ENCODE data around the gene DIRAS1. TPM values are rescaled to one million over a fixed set of nuclear protein-coding genes. Genes with fewer than 3 reads are reported as not detected.

The DIRAS1 gene
- total and polyA plus RNA-seq, 2 experiments from 2014 or later, result 2.8 to 18.6 TPM

DNA sequence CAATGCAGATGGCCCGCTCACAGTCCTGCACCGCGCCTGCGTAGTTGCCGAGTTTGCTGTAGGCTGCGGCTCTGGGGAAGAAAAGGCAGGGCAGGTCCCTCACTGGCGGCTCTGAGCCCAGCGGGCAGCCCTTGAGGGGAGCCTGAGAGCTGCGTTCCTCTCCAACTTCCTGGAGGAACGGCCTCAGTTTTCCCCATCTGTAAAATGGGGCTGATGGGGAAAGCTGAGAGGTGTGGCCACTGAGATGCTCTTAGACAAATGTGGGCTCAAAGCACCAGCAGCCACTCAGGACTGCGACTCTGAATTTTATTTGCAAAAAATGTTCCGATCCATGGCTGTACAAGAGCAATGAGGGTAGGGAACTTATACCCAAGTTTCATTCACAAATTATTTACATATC lies 42.5 kb upstream of the DIRAS1 start:
- Mint-ChIP-seq H3K27ac (no peak overlapping the region), H3K36me3 (ENCODE audit: low read depth) (peaks cover 61% of the 10 kb centered on the region), H3K4me3 (no peak overlapping the region), H3K4me1 (no peaks in the 10 kb centered on the region), H3K9me3 (no peaks in the 10 kb centered on the region), H3K27me3 (ENCODE audit: insufficient read depth, low read depth, poor library complexity) (peaks cover 9% of the 10 kb centered on the region)
- Histone ChIP-seq H3K79me2 (replicated peaks; ENCODE audit: insufficient read depth) (0 out of 2 replicates have a peak, but pooled peaks cover under 1% of the 10 kb centered on the region), H3K4me1 (ENCODE audit: insufficient read depth) (no peaks in the 10 kb centered on the region), H2AFZ (no peak overlapping the region), H3K9me2 (ENCODE audit: insufficient read depth) (no peaks in the 10 kb centered on the region), H3K27ac (ENCODE audit: low read depth) (no peak overlapping the region), H3F3A (replicated peaks; ENCODE audit: low read depth) (no peaks in the 10 kb centered on the region), H3K36me3 (ENCODE audit: insufficient read depth) (peaks cover 9% of the 10 kb centered on the region), H3K27me3 (ENCODE audit: insufficient read depth) (no peaks in the 10 kb centered on the region), H3K4me2 (no peak overlapping the region), H4K20me1 (replicated peaks; ENCODE audit: insufficient read depth) (peaks cover 6% of the 10 kb centered on the region; the same call in 1 of the 2 replicates), H3K4me3 (no peak overlapping the region)
- TF ChIP-seq, protein P1, sequence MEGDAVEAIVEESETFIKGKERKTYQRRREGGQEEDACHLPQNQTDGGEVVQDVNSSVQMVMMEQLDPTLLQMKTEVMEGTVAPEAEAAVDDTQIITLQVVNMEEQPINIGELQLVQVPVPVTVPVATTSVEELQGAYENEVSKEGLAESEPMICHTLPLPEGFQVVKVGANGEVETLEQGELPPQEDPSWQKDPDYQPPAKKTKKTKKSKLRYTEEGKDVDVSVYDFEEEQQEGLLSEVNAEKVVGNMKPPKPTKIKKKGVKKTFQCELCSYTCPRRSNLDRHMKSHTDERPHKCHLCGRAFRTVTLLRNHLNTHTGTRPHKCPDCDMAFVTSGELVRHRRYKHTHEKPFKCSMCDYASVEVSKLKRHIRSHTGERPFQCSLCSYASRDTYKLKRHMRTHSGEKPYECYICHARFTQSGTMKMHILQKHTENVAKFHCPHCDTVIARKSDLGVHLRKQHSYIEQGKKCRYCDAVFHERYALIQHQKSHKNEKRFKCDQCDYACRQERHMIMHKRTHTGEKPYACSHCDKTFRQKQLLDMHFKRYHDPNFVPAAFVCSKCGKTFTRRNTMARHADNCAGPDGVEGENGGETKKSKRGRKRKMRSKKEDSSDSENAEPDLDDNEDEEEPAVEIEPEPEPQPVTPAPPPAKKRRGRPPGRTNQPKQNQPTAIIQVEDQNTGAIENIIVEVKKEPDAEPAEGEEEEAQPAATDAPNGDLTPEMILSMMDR (conservative IDR thresholded peaks at IDR 0.05; ENCODE audit: low read depth in 2 of 2), result no peak
- TF ChIP-seq EZH2 (IDR thresholded peaks at IDR 0.05; ENCODE audit: low read depth, unreplicated experiment), result no peak
- TF ChIP-seq STAT1 (IDR thresholded peaks at IDR 0.05; ENCODE audit: unreplicated experiment), result no peak
- TF ChIP-seq CREB1 (CRISPR knock-in tag; IDR thresholded peaks at IDR 0.05; ENCODE audit: low read depth), result no peak
- no peak for TF ChIP-seq EZH2phosphoT487 (IDR thresholded peaks at IDR 0.05; ENCODE audit: unreplicated experiment)
- TF ChIP-seq ZNF114 (CRISPR knock-in tag; IDR thresholded peaks at IDR 0.05), result no peak
- TF ChIP-seq NANOG (IDR thresholded peaks at IDR 0.05; ENCODE audit: borderline replicate concordance), result no peak
- TF ChIP-seq, protein P2, sequence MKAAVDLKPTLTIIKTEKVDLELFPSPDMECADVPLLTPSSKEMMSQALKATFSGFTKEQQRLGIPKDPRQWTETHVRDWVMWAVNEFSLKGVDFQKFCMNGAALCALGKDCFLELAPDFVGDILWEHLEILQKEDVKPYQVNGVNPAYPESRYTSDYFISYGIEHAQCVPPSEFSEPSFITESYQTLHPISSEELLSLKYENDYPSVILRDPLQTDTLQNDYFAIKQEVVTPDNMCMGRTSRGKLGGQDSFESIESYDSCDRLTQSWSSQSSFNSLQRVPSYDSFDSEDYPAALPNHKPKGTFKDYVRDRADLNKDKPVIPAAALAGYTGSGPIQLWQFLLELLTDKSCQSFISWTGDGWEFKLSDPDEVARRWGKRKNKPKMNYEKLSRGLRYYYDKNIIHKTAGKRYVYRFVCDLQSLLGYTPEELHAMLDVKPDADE (IDR thresholded peaks at IDR 0.05), result no peak
- TF ChIP-seq, protein P3, sequence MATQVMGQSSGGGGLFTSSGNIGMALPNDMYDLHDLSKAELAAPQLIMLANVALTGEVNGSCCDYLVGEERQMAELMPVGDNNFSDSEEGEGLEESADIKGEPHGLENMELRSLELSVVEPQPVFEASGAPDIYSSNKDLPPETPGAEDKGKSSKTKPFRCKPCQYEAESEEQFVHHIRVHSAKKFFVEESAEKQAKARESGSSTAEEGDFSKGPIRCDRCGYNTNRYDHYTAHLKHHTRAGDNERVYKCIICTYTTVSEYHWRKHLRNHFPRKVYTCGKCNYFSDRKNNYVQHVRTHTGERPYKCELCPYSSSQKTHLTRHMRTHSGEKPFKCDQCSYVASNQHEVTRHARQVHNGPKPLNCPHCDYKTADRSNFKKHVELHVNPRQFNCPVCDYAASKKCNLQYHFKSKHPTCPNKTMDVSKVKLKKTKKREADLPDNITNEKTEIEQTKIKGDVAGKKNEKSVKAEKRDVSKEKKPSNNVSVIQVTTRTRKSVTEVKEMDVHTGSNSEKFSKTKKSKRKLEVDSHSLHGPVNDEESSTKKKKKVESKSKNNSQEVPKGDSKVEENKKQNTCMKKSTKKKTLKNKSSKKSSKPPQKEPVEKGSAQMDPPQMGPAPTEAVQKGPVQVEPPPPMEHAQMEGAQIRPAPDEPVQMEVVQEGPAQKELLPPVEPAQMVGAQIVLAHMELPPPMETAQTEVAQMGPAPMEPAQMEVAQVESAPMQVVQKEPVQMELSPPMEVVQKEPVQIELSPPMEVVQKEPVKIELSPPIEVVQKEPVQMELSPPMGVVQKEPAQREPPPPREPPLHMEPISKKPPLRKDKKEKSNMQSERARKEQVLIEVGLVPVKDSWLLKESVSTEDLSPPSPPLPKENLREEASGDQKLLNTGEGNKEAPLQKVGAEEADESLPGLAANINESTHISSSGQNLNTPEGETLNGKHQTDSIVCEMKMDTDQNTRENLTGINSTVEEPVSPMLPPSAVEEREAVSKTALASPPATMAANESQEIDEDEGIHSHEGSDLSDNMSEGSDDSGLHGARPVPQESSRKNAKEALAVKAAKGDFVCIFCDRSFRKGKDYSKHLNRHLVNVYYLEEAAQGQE (IDR thresholded peaks at IDR 0.05; ENCODE audit: unreplicated experiment), result no peak
- TF ChIP-seq, protein P4, sequence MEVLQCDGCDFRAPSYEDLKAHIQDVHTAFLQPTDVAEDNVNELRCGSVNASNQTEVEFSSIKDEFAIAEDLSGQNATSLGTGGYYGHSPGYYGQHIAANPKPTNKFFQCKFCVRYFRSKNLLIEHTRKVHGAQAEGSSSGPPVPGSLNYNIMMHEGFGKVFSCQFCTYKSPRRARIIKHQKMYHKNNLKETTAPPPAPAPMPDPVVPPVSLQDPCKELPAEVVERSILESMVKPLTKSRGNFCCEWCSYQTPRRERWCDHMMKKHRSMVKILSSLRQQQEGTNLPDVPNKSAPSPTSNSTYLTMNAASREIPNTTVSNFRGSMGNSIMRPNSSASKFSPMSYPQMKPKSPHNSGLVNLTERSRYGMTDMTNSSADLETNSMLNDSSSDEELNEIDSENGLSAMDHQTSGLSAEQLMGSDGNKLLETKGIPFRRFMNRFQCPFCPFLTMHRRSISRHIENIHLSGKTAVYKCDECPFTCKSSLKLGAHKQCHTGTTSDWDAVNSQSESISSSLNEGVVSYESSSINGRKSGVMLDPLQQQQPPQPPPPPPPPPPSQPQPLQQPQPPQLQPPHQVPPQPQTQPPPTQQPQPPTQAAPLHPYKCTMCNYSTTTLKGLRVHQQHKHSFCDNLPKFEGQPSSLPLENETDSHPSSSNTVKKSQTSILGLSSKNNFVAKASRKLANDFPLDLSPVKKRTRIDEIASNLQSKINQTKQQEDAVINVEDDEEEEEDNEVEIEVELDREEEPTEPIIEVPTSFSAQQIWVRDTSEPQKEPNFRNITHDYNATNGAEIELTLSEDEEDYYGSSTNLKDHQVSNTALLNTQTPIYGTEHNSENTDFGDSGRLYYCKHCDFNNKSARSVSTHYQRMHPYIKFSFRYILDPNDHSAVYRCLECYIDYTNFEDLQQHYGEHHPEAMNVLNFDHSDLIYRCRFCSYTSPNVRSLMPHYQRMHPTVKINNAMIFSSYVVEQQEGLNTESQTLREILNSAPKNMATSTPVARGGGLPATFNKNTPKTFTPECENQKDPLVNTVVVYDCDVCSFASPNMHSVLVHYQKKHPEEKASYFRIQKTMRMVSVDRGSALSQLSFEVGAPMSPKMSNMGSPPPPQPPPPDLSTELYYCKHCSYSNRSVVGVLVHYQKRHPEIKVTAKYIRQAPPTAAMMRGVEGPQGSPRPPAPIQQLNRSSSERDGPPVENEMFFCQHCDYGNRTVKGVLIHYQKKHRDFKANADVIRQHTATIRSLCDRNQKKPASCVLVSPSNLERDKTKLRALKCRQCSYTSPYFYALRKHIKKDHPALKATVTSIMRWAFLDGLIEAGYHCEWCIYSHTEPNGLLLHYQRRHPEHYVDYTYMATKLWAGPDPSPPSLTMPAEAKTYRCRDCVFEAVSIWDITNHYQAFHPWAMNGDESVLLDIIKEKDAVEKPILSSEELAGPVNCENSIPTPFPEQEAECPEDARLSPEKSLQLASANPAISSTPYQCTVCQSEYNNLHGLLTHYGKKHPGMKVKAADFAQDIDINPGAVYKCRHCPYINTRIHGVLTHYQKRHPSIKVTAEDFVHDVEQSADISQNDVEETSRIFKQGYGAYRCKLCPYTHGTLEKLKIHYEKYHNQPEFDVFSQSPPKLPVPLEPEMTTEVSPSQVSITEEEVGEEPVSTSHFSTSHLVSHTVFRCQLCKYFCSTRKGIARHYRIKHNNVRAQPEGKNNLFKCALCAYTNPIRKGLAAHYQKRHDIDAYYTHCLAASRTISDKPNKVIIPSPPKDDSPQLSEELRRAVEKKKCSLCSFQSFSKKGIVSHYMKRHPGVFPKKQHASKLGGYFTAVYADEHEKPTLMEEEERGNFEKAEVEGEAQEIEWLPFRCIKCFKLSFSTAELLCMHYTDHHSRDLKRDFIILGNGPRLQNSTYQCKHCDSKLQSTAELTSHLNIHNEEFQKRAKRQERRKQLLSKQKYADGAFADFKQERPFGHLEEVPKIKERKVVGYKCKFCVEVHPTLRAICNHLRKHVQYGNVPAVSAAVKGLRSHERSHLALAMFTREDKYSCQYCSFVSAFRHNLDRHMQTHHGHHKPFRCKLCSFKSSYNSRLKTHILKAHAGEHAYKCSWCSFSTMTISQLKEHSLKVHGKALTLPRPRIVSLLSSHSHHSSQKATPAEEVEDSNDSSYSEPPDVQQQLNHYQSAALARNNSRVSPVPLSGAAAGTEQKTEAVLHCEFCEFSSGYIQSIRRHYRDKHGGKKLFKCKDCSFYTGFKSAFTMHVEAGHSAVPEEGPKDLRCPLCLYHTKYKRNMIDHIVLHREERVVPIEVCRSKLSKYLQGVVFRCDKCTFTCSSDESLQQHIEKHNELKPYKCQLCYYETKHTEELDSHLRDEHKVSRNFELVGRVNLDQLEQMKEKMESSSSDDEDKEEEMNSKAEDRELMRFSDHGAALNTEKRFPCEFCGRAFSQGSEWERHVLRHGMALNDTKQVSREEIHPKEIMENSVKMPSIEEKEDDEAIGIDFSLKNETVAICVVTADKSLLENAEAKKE (CRISPR knock-in tag; IDR thresholded peaks at IDR 0.05), result no peak
- no peak for TF ChIP-seq POLR2AphosphoS5 (IDR thresholded peaks at IDR 0.05; ENCODE audit: low read depth)
- no peak for TF ChIP-seq ZNF331 (CRISPR knock-in tag; IDR thresholded peaks at IDR 0.05; ENCODE audit: low read depth)
- TF ChIP-seq JUNB (IDR thresholded peaks at IDR 0.05; ENCODE audit: unreplicated experiment), result no peak
- no peak for ATAC-seq
- no peak for DNase-seq (ENCODE audit: low spot score)

Data from GM23338 (cell line).